Spinal cord (tissue), 10 donors: Measurements from ENCODE around the gene ADGRF5. TPM values are rescaled to one million over a fixed set of nuclear protein-coding genes. Genes with fewer than 3 reads are reported as not detected.

ENCODE experiments used
- DNase-seq, 6 donors: peaks; one replicate each; pipeline versions ENCODE4 v3.0.0 to v3.0.0-alpha.2; 2013 to 2015; ENCODE audit warnings: low spot score in 6 of 6, low read depth in 4 of 6
- H3K27ac ChIP-seq: one replicate; pipeline ENCODE4 v1.5.1; 2013; ENCODE audit warnings: low read depth, low read length, control low read depth
- H3K27me3 ChIP-seq: one replicate; pipeline ENCODE4 v1.6.1; 2013; ENCODE audit warnings: low read length; ENCODE audit not compliant: control insufficient read depth, insufficient read depth
- H3K36me3 ChIP-seq: one replicate; pipeline ENCODE4 v1.6.1; 2013; ENCODE audit warnings: low read length; ENCODE audit not compliant: control insufficient read depth, insufficient read depth
- H3K4me1 ChIP-seq: one replicate; pipeline ENCODE4 v1.6.1; 2013; ENCODE audit warnings: low read length; ENCODE audit not compliant: control insufficient read depth, insufficient read depth
- H3K4me3 ChIP-seq: one replicate; pipeline ENCODE4 v1.5.1; 2013; ENCODE audit warnings: low read depth, low read length, control low read depth
- H3K9me3 ChIP-seq: one replicate; pipeline ENCODE4 v1.6.1; 2013; ENCODE audit warnings: low read length; ENCODE audit not compliant: control insufficient read depth, insufficient read depth
- WGBS: methylation state at CpG from one replicate; pipeline ENCODE4 v1.1.5; 2013; ENCODE audit warnings: missing lambda C conversion rate; ENCODE audit not compliant: insufficient coverage; 5-methylcytosine and 5-hydroxymethylcytosine counted together
- long read RNA-seq, 4 donors: transcript quantifications; one replicate each; lab custom pipeline, GENCODE V29; 2026
- polyA plus RNA-seq, 2 donors: library from polyadenylated mRNA; unstranded; fragments of 120-200 nt; gene quantifications; one replicate each; pipeline ENCODE4 v1.2.1, GENCODE V29; 2013; ENCODE audit not compliant: insufficient read length in 2 of 2
- total RNA-seq, 2 donors: library from RNA; depleted of rRNA in 1 of 2; stranded (reverse); fragments of 120-200 nt in 1 of 2; fragments of >200 nt in 1 of 2; gene quantifications; one replicate each; pipeline versions ENCODE4 v1.2.3 to v1.2.4, GENCODE V29; 2013 to 2014
- donor health status: healthy.

Gene ADGRF5
- total RNA-seq (10 to 100 TPM; 15.5 to 28.2 TPM), polyA plus RNA-seq (10 to 100 TPM in 1 of 2 donors, 1 to 10 TPM in 1; 8.7 to 11.7 TPM)
- long read RNA-seq, donor 1, full-length matches to known transcripts: 3 of 3 reads
- long read RNA-seq, donor 1, partial matches to known transcripts: 0 of 3 reads
- long read RNA-seq, donor 1, other reads (novel, unspliced or antisense): 0 of 3 reads
- long read RNA-seq, donor 2: 0 reads
- long read RNA-seq, donor 3, full-length matches to known transcripts: 1 of 1 reads
- long read RNA-seq, donor 3, partial matches to known transcripts: 0 of 1 reads
- long read RNA-seq, donor 3, other reads (novel, unspliced or antisense): 0 of 1 reads
- long read RNA-seq, donor 4, full-length matches to known transcripts: 1 of 47 reads
- long read RNA-seq, donor 4, partial matches to known transcripts: 46 of 47 reads
- long read RNA-seq, donor 4, other reads (novel, unspliced or antisense): 0 of 47 reads

GRCh38 chr6:46921731-46922130 is at the start of gene ADGRF5:
Gene ADGRF5 (minus strand): TSS chr6:46921938. CDS start chr6:46906762, 15,176 bp downstream.
- 91% methylated on average over 9 of the region's 13 CpGs for WGBS
- Histone ChIP-seq H3K36me3 (no peaks in the 10 kb centered on the region), H3K4me3 (no peak within 1 kb of the TSS), H3K27ac (no peak within 1 kb of the TSS), H3K27me3 (no peaks in the 10 kb centered on the region), H3K9me3 (no peaks in the 10 kb centered on the region), H3K4me1 (no peaks in the 10 kb centered on the region)
- no peak for DNase-seq

- H3K36me3 ChIP-seq: no peaks in the 10 kb centered on the region
- no peaks in the 10 kb centered on the region for H3K9me3 ChIP-seq
- H3K4me1 ChIP-seq: no peaks in the 10 kb centered on the region
- H3K27me3 ChIP-seq: no peaks in the 10 kb centered on the region
- WGBS: no CpG with 5 or more reads among the region's 1 CpG
- no peak for DNase-seq
- no peak overlapping the region for H3K4me3 ChIP-seq
- no peak overlapping the region for H3K27ac ChIP-seq
Observed at GRCh38 chr6:46969206-46969605, 47.5 kb upstream of the ADGRF5 start.

- Histone ChIP-seq H3K9me3 (no peaks in the 10 kb centered on the region), H3K36me3 (no peaks in the 10 kb centered on the region), H3K27ac (no peak overlapping the region), H3K27me3 (no peaks in the 10 kb centered on the region), H3K4me1 (no peaks in the 10 kb centered on the region), H3K4me3 (no peak overlapping the region)
- DNase-seq: no peak
Observed at GRCh38 chr6:46967826-46968349, 46.1 kb upstream of the ADGRF5 start.

DNA sequence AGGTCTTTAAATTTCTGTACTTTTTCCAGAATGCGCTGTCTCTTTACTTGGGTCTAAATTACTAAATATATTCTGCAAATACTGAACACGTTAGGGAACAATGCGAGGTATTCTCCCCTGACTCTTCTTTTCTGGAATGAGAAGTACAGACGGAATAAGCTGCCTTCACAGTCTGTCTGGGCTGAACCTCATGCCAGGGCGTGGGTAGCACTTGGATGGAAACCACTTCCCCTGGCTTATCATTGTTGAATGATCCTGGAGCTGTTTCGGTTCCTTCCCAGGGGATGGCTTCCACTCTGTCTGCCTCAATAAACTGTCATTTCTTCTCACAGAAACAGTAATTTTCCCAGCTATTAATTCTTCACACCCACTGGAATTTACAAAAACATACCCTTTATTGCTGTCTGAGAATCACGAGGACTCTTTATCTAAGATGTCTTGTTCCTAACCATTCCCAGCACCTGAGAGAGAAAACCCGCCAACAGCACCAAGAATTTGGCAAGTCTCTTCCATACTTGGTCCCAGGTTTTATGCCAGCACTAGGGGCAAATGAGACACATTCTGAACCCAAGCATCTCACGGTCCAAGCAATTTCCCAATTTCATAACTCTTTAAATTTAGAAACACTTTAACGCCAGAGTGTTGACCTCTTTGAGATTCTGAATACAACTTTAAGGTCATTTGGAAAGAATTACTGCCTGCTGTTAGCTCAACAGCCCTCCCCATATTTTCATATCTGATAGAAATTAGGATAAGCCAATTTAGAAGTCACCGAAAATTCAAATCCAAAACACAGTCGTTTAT is 43.2 kb upstream of the ADGRF5 start:
- Histone ChIP-seq H3K27me3 (no peaks in the 10 kb centered on the region), H3K4me1 (no peaks in the 10 kb centered on the region), H3K36me3 (no peaks in the 10 kb centered on the region), H3K27ac (no peak overlapping the region), H3K4me3 (no peak overlapping the region), H3K9me3 (no peaks in the 10 kb centered on the region)
- no peak for DNase-seq
- WGBS: 68% methylated on average over 6 of the region's 12 CpGs

- H3K4me3 ChIP-seq: no peak overlapping the region
- WGBS: 100% methylated on average over 1 of the region's 5 CpGs
- H3K4me1 ChIP-seq: no peaks in the 10 kb centered on the region
- no peaks in the 10 kb centered on the region for H3K9me3 ChIP-seq
- no peak overlapping the region for H3K27ac ChIP-seq
- H3K27me3 ChIP-seq: no peaks in the 10 kb centered on the region
- DNase-seq: no peak
- H3K36me3 ChIP-seq: no peaks in the 10 kb centered on the region
Observed at GRCh38 chr6:46963626-46964025, 41.9 kb upstream of the ADGRF5 start.

- no peaks in the 10 kb centered on the region for H3K36me3 ChIP-seq
- H3K27me3 ChIP-seq: no peaks in the 10 kb centered on the region
- DNase-seq: no peak
- no peaks in the 10 kb centered on the region for H3K9me3 ChIP-seq
- no peak overlapping the region for H3K4me3 ChIP-seq
- no peaks in the 10 kb centered on the region for H3K4me1 ChIP-seq
- no peak overlapping the region for H3K27ac ChIP-seq
Observed at GRCh38 chr6:46963039-46963438, 41.3 kb upstream of the ADGRF5 start.

- H3K9me3 ChIP-seq: no peaks in the 10 kb centered on the region
- no peaks in the 10 kb centered on the region for H3K4me1 ChIP-seq
- H3K36me3 ChIP-seq: no peaks in the 10 kb centered on the region
- H3K27me3 ChIP-seq: no peaks in the 10 kb centered on the region
- DNase-seq: no peak
- 89% methylated on average over 3 of the region's 5 CpGs for WGBS
- H3K27ac ChIP-seq: no peak overlapping the region
- no peak overlapping the region for H3K4me3 ChIP-seq
Observed at GRCh38 chr6:46961711-46962110, 40.0 kb upstream of the ADGRF5 start.

DNA sequence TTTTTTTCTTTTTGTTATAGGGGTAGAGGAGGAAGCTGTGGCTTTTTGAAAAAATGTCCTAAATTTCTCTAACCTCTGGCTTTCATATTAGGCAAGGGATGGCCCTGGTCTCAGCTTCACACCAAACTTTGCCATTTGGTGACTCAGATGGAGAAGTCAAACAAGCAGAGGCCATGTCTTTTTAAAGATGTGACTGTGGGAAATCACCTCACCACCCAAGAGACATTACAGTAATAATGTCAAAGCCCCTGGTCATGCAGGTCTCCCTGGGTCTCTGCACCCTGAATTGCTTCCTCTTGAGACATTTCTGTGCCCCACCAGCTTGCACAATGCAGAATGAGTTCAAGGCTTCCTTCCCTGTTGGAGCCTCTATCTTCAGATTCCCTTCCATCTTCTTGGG is 39.5 kb upstream of the ADGRF5 start:
- DNase-seq: no peak
- Histone ChIP-seq H3K27ac (no peak overlapping the region), H3K4me1 (no peaks in the 10 kb centered on the region), H3K9me3 (no peaks in the 10 kb centered on the region), H3K27me3 (no peaks in the 10 kb centered on the region), H3K36me3 (no peaks in the 10 kb centered on the region), H3K4me3 (no peak overlapping the region)

DNA sequence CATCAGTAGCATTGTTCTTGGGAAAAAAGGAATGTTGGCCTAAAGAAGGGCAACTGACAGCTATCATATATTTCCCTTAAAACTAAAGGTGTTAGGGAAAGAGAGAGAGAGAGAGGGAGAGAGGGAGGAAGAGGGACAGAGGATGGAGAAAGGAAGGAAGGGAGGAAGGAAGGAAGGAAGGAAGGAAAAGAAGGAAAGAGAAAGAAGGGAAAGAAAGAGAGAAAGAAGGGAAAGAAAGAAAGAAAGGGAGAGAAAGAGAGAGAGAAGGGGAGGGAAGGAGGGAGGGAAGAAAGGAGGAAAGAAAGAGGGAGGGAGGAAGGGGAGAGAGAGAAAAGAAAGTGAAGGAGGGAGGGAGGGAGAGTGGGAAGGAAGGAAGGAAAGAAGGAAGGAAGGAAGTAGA is 37.7 kb upstream of the ADGRF5 start:
- no peaks in the 10 kb centered on the region for H3K9me3 ChIP-seq
- no peak overlapping the region for H3K27ac ChIP-seq
- no peaks in the 10 kb centered on the region for H3K27me3 ChIP-seq

DNA sequence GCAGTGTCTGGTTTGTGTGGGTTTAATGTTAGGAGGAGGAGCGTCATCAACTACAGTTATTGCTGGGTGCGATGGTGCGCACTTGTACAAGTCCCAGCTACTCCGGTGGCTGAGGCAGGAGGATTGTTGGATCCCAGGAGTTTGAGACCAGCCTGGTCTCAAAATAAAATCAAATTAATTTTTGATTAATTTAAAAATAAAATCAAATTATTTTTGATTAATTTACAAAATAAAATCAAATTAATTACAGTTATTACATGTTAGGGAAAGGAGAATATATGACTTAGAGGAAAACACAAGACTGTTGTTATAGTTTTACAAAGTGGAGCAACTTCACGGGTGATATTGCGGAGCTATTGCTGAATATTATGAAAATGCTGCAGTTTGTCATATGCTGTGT is 34.7 kb upstream of the ADGRF5 start:
- no peak for DNase-seq
- H3K4me3 ChIP-seq: no peak overlapping the region
- H3K4me1 ChIP-seq: no peaks in the 10 kb centered on the region
- H3K9me3 ChIP-seq: no peaks in the 10 kb centered on the region
- no peak overlapping the region for H3K27ac ChIP-seq
- no peaks in the 10 kb centered on the region for H3K36me3 ChIP-seq
- WGBS: no CpG with 5 or more reads among the region's 6 CpGs
- no peaks in the 10 kb centered on the region for H3K27me3 ChIP-seq

More for the DNA sequence above, 37.7 kb upstream of the ADGRF5 start:
- Histone ChIP-seq H3K4me3 (no peak overlapping the region), H3K4me1 (no peaks in the 10 kb centered on the region), H3K36me3 (no peaks in the 10 kb centered on the region)
- DNase-seq: no peak
